GM08714 (cell line): ENCODE data around the gene STAC.
"Not testable (repeated sequence)": the region's sequence is repeated elsewhere in the genome, so short reads cannot be mapped to it uniquely, and the experiment has no call there.

Experiments
- H3K4me3 ChIP-seq: fragments of 200-500 bp; sonication (Bioruptor generic); 2 replicates; pipeline ENCODE4 v1.5.1; 2014; ENCODE audit warnings: mild to moderate bottlenecking, low read length, inconsistent platforms
- ZNF274 ChIP-seq: IDR thresholded peaks from 2 replicates; pipeline ENCODE4 v1.6.1; 2012; ENCODE audit warnings: mild to moderate bottlenecking, low read depth, low read length

The STAC gene

GRCh38 chr3:36496684-36497633, 116.7 kb downstream of the STAC start:
- H3K4me3 ChIP-seq, result no peak overlapping the region
- no peak for TF ChIP-seq ZNF274

- H3K4me3 ChIP-seq, result not testable (repeated sequence)
These were observed 119.7 kb downstream of the STAC start for GRCh38 chr3:36500053-36500452.

GRCh38 chr3:36501616-36502015, 121.3 kb downstream of the STAC start:
- no peak overlapping the region for H3K4me3 ChIP-seq

GRCh38 chr3:36505393-36505792, 125.1 kb downstream of the STAC start:
- H3K4me3 ChIP-seq, result no peak overlapping the region
- no peak for TF ChIP-seq ZNF274

More at GRCh38 chr3:36501616-36502015, 121.3 kb downstream of the STAC start:
- TF ChIP-seq ZNF274, result no peak

- H3K4me3 ChIP-seq, result no peak overlapping the region
- TF ChIP-seq ZNF274, result no peak
These were observed 131.6 kb downstream of the STAC start for GRCh38 chr3:36511791-36512486.

GRCh38 chr3:36512555-36512954, 132.3 kb downstream of the STAC start:
- no peak overlapping the region for H3K4me3 ChIP-seq
- TF ChIP-seq ZNF274, result no peak

- no peak overlapping the region for H3K4me3 ChIP-seq
- no peak for TF ChIP-seq ZNF274
These were observed 133.9 kb downstream of the STAC start for GRCh38 chr3:36514171-36514570.

- H3K4me3 ChIP-seq, result no peak overlapping the region
- TF ChIP-seq ZNF274, result no peak
These were observed 139.4 kb downstream of the STAC start for GRCh38 chr3:36519682-36520081.

GRCh38 chr3:36520241-36521006, 140.1 kb downstream of the STAC start:
- no peak overlapping the region for H3K4me3 ChIP-seq

GRCh38 chr3:36521007-36521379, 140.7 kb downstream of the STAC start:
- no peak overlapping the region for H3K4me3 ChIP-seq
- TF ChIP-seq ZNF274, result no peak

More at GRCh38 chr3:36520241-36521006, 140.1 kb downstream of the STAC start:
- no peak for TF ChIP-seq ZNF274

GRCh38 chr3:36524560-36524959, 144.3 kb downstream of the STAC start:
- H3K4me3 ChIP-seq, result no peak overlapping the region
- TF ChIP-seq ZNF274, result no peak

GRCh38 chr3:36525115-36525801, 145.0 kb downstream of the STAC start:
- no peak for TF ChIP-seq ZNF274
- no peak overlapping the region for H3K4me3 ChIP-seq

- H3K4me3 ChIP-seq, result no peak overlapping the region
- TF ChIP-seq ZNF274, result no peak
These were observed 157.9 kb downstream of the STAC start for GRCh38 chr3:36538136-36538749.
